Esophagus squamous epithelium (tissue), 5 donors: ENCODE results near the gene TRAPPC2. TPM values are rescaled to one million over a fixed set of nuclear protein-coding genes. Genes with fewer than 3 reads are reported as not detected.
A peak's percentile ranks its signal among the peaks of the same experiment; 100 is the strongest.

ENCODE experiments used
- DNase-seq: peaks from one replicate; lab custom pipeline; 2025; lab: John Stamatoyannopoulos, UW
- H3K27ac ChIP-seq, 4 donors: fragments of 200-600 bp; sonication (generic); one replicate each; pipeline ENCODE4 v1.5.1; 2016 to 2019; ENCODE audit warnings: mild to moderate bottlenecking in 1 of 4
- H3K27me3 ChIP-seq, 4 donors: fragments of 200-600 bp; sonication (generic); 1 replicate in 3 of 4; 2 replicates in 1 of 4; pipeline versions ENCODE4 v1.5.1 to v1.6.0; 2017 to 2021; ENCODE audit warnings: antibody characterized with exemption in 1 of 4
- H3K36me3 ChIP-seq, 3 donors: fragments of 200-600 bp; sonication (generic); one replicate each; pipeline ENCODE4 v1.5.1; 2016 to 2019
- H3K4me1 ChIP-seq, 3 donors: fragments of 200-600 bp; sonication (generic); one replicate each; pipeline ENCODE4 v1.5.1; 2017 to 2019
- H3K4me3 ChIP-seq, 4 donors: fragments of 200-600 bp; sonication (generic); 1 replicate in 3 of 4; 2 replicates in 1 of 4; pipeline ENCODE4 v1.5.1; 2016 to 2019; ENCODE audit warnings: mild to moderate bottlenecking in 2 of 4, moderate library complexity in 1 of 4
- H3K9me3 ChIP-seq, 3 donors: fragments of 200-600 bp; sonication (generic); one replicate each; pipeline ENCODE4 v1.5.1; 2016 to 2019
- CTCF ChIP-seq, 6 experiments: fragments of 450-650 bp in 4 of 6; fragments of 200-600 bp in 2 of 6; sonication (generic) in 2 of 6; IDR thresholded peaks; one replicate each; pipeline ENCODE4 v1.5.1; 2016 to 2019; ENCODE audit warnings: antibody characterized with exemption in 6 of 6, mild to moderate bottlenecking in 4 of 6, moderate library complexity in 4 of 6
- POLR2A ChIP-seq, 4 donors: fragments of 450-650 bp; IDR thresholded peaks; one replicate each; pipeline ENCODE4 v1.6.1; 2017; ENCODE audit warnings: antibody characterized with exemption in 4 of 4, mild to moderate bottlenecking in 4 of 4, moderate library complexity in 3 of 4
- WGBS, 2 donors: methylation state at CpG; one replicate each; pipeline ENCODE4 v1.1.5; 2018; 5-methylcytosine and 5-hydroxymethylcytosine counted together
- intact Hi-C: fragments of 100-400 bp; cut with DNase I; formaldehyde crosslinking; loops from one replicate; pipeline ENCODE4 v1.15.0; 2022
- total RNA-seq, 4 donors: library from RNA; depleted of rRNA; stranded (reverse); fragments of >200 nt; gene quantifications; one replicate each; pipeline ENCODE4 v1.1.0, GENCODE V29; 2016
- donor health status: DM: yes; HTN: yes; CAD: no.

The TRAPPC2 gene
- total RNA-seq, 4 donors from 2014 or later, result 8.9 to 12.8 (median 11.0) TPM

GRCh38 chrX:13700380-13700779 is 34.0 kb downstream of the TRAPPC2 start:
- Histone ChIP-seq H3K4me3 (no peak overlapping the region), H3K27ac (no peak overlapping the region), H3K9me3 (no peaks in the 10 kb centered on the region), H3K36me3 (no peaks in the 10 kb centered on the region), H3K27me3 (no peaks in the 10 kb centered on the region), H3K4me1 (peaks cover 4 to 64% (median 10%) of the 10 kb centered on the region in 3 donors)
- DNase-seq, result no peak
- WGBS, 2 donors, result 29 to 41% methylated on average over 4 of the region's 4 CpGs
- TF ChIP-seq POLR2A (IDR thresholded peaks at IDR 0.05), result no peak
- TF ChIP-seq CTCF (IDR thresholded peaks at IDR 0.05), result no peak
- intact Hi-C loops, result no loop called here

- peaks cover 4 to 75% (median 12%) of the 10 kb centered on the region in 3 donors for H3K4me1 ChIP-seq
- WGBS, 2 donors, result 45 to 59% methylated on average over 7 of the region's 7 CpGs
- no peaks in the 10 kb centered on the region for H3K27me3 ChIP-seq
- intact Hi-C loops, result no loop called here
- H3K27ac ChIP-seq, result peak overlapping the region in 2 of 4 donors; percentile 24 to 29
- H3K36me3 ChIP-seq, result no peaks in the 10 kb centered on the region
- TF ChIP-seq POLR2A (IDR thresholded peaks at IDR 0.05), result no peak
- no peak for TF ChIP-seq CTCF (IDR thresholded peaks at IDR 0.05)
- DNase-seq, result no peak
- H3K9me3 ChIP-seq, result no peaks in the 10 kb centered on the region
- H3K4me3 ChIP-seq, result no peak overlapping the region
Observed at GRCh38 chrX:13699183-13699826, 35.1 kb downstream of the TRAPPC2 start.

- no peaks in the 10 kb centered on the region for H3K27me3 ChIP-seq
- H3K4me3 ChIP-seq, result no peak overlapping the region
- no peaks in the 10 kb centered on the region for H3K9me3 ChIP-seq
- peaks cover 7 to 76% (median 12%) of the 10 kb centered on the region in 3 donors for H3K4me1 ChIP-seq
- WGBS, 2 donors, result 30 to 38% methylated on average over 1 of the region's 1 CpG
- H3K36me3 ChIP-seq, result no peaks in the 10 kb centered on the region
- peak overlapping the region in 2 of 4 donors; percentile 24 to 29 for H3K27ac ChIP-seq
- TF ChIP-seq CTCF (IDR thresholded peaks at IDR 0.05) (no peak), POLR2A (IDR thresholded peaks at IDR 0.05) (no peak)
- intact Hi-C loops, result no loop called here
- no peak for DNase-seq
Observed at GRCh38 chrX:13698432-13698831, 36.0 kb downstream of the TRAPPC2 start.

- intact Hi-C loops, result no loop called here
- Histone ChIP-seq H3K27ac (no peak overlapping the region), H3K36me3 (no peaks in the 10 kb centered on the region), H3K27me3 (no peaks in the 10 kb centered on the region), H3K4me3 (no peak overlapping the region), H3K4me1 (peaks cover 7 to 76% (median 12%) of the 10 kb centered on the region in 3 donors), H3K9me3 (no peaks in the 10 kb centered on the region)
- 53 to 100% methylated on average over 1 of the region's 1 CpG for WGBS, 2 donors
- TF ChIP-seq CTCF (IDR thresholded peaks at IDR 0.05), result no peak
- no peak for TF ChIP-seq POLR2A (IDR thresholded peaks at IDR 0.05)
- no peak for DNase-seq
Observed at GRCh38 chrX:13697976-13698375, 36.4 kb downstream of the TRAPPC2 start.

GRCh38 chrX:13697455-13697854 is 37.0 kb downstream of the TRAPPC2 start:
- H3K27me3 ChIP-seq, result no peaks in the 10 kb centered on the region
- intact Hi-C loops, result no loop called here
- no peaks in the 10 kb centered on the region for H3K9me3 ChIP-seq
- H3K4me3 ChIP-seq, result no peak overlapping the region
- H3K4me1 ChIP-seq, result peaks cover 7 to 80% (median 14%) of the 10 kb centered on the region in 3 donors
- TF ChIP-seq POLR2A (IDR thresholded peaks at IDR 0.05) (no peak), CTCF (IDR thresholded peaks at IDR 0.05) (no peak)
- 84 to 85% methylated on average over 2 of the region's 2 CpGs for WGBS, 2 donors
- DNase-seq, result no peak
- no peak overlapping the region for H3K27ac ChIP-seq
- no peaks in the 10 kb centered on the region for H3K36me3 ChIP-seq
